ENCODE results near the gene CCDC40.

CCDC40 gene

GRCh38 chr17:80102664-80103448 is 66.4 kb downstream of the CCDC40 start:
- TF ChIP-seq, protein P1, sequence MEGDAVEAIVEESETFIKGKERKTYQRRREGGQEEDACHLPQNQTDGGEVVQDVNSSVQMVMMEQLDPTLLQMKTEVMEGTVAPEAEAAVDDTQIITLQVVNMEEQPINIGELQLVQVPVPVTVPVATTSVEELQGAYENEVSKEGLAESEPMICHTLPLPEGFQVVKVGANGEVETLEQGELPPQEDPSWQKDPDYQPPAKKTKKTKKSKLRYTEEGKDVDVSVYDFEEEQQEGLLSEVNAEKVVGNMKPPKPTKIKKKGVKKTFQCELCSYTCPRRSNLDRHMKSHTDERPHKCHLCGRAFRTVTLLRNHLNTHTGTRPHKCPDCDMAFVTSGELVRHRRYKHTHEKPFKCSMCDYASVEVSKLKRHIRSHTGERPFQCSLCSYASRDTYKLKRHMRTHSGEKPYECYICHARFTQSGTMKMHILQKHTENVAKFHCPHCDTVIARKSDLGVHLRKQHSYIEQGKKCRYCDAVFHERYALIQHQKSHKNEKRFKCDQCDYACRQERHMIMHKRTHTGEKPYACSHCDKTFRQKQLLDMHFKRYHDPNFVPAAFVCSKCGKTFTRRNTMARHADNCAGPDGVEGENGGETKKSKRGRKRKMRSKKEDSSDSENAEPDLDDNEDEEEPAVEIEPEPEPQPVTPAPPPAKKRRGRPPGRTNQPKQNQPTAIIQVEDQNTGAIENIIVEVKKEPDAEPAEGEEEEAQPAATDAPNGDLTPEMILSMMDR (conservative IDR thresholded peaks at IDR 0.05; ENCODE audit: control insufficient read depth, insufficient read depth, low read depth, low read length) = no peak
- no peak for DNase-seq (ENCODE audit: low read depth)
- no peak overlapping the region for H3K4me3 ChIP-seq (ENCODE audit: control insufficient read depth, low read depth, low read length)

- H3K4me3 ChIP-seq (ENCODE audit: control insufficient read depth, low read depth, low read length) = no peak overlapping the region
- TF ChIP-seq, protein P1 (conservative IDR thresholded peaks at IDR 0.05; ENCODE audit: control insufficient read depth, insufficient read depth, low read depth, low read length) = no peak
- DNase-seq (ENCODE audit: low read depth) = no peak
These were observed 67.1 kb downstream of the CCDC40 start for GRCh38 chr17:80103449-80104085.

GRCh38 chr17:80104321-80104955 is 68.0 kb downstream of the CCDC40 start:
- no peak overlapping the region for H3K4me3 ChIP-seq (ENCODE audit: control insufficient read depth, low read depth, low read length)
- DNase-seq (ENCODE audit: low read depth) = no peak
- TF ChIP-seq, protein P1 (conservative IDR thresholded peaks at IDR 0.05; ENCODE audit: control insufficient read depth, insufficient read depth, low read depth, low read length) = no peak

- TF ChIP-seq, protein P1 (conservative IDR thresholded peaks at IDR 0.05; ENCODE audit: control insufficient read depth, insufficient read depth, low read depth, low read length) = no peak
- no peak for DNase-seq (ENCODE audit: low read depth)
- no peak overlapping the region for H3K4me3 ChIP-seq (ENCODE audit: control insufficient read depth, low read depth, low read length)
These were observed 68.5 kb downstream of the CCDC40 start for GRCh38 chr17:80104956-80105375.

DNA sequence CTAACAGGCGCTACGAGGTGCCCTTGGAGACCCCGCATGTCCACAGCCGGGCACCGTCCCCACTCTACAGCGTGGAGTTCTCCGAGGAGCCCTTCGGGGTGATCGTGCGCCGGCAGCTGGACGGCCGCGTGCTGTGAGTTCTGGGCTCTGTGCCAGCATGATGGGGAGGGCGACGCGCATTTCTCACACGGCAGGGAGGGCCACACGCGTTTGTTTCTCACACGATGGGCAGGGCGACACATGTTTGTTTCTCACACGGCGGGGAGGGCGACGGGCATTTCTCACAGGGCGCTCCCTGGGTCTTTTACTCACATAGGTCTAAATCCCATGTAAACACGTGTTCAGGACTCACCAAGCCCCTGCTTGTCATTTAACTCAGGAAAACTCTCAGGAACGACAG is 69.3 kb downstream of the CCDC40 start:
- TF ChIP-seq, protein P1 (conservative IDR thresholded peaks at IDR 0.05; ENCODE audit: control insufficient read depth, insufficient read depth, low read depth, low read length) = no peak
- no peak overlapping the region for H3K4me3 ChIP-seq (ENCODE audit: control insufficient read depth, low read depth, low read length)
- DNase-seq (ENCODE audit: low read depth) = no peak

- no peak for DNase-seq (ENCODE audit: low read depth)
- TF ChIP-seq, protein P1 (conservative IDR thresholded peaks at IDR 0.05; ENCODE audit: control insufficient read depth, insufficient read depth, low read depth, low read length) = no peak
- no peak overlapping the region for H3K4me3 ChIP-seq (ENCODE audit: control insufficient read depth, low read depth, low read length)
These were observed 69.7 kb downstream of the CCDC40 start for GRCh38 chr17:80106176-80106575.

All from fibroblast of mammary gland (primary cell).